ENCODE results near the gene CDHR1.

- TF ChIP-seq CTCF (IDR thresholded peaks at IDR 0.05) (no peak), EP300 (IDR thresholded peaks at IDR 0.05) (no peak)
Observed at GRCh38 chr10:84178160-84178609, 16.2 kb upstream of the CDHR1 start.
